ENCODE results near the gene ZC3H7B. TPM values are rescaled to one million over a fixed set of nuclear protein-coding genes. Genes with fewer than 3 reads are reported as not detected.

ZC3H7B gene
- total RNA-seq, 1 donor from 2014 or later: 25.8 TPM

GRCh38 chr22:41408665-41409064 lies 107.3 kb downstream of the ZC3H7B start:
- H3K4me1 Mint-ChIP-seq: peaks cover 17% of the 10 kb centered on the region
- no peak overlapping the region for H3K4me3 Mint-ChIP-seq
- Histone ChIP-seq H3K4me3 (no peak overlapping the region), H3F3A (ENCODE audit: low read depth) (peaks cover 18% of the 10 kb centered on the region), H4K20me1 (ENCODE audit: low read depth) (no peaks in the 10 kb centered on the region), H3K4me2 (no peak overlapping the region), H3K4me1 (peaks cover 9% of the 10 kb centered on the region), H3K79me2 (ENCODE audit: low read depth) (peaks cover 6% of the 10 kb centered on the region), H3K27me3 (no peaks in the 10 kb centered on the region), H3K9ac (no peak overlapping the region), H3K9me3 (ENCODE audit: low read depth) (no peaks in the 10 kb centered on the region), H2AFZ (replicated peaks) (no peak overlapping the region), H3K27ac (no peak overlapping the region), H3K36me3 (no peaks in the 10 kb centered on the region)
- no peaks in the 10 kb centered on the region for H3K36me3 Mint-ChIP-seq
- H3K27ac Mint-ChIP-seq: no peak overlapping the region
- TF ChIP-seq EZH2 (IDR thresholded peaks at IDR 0.05) (no peak), EZH2phosphoT487 (IDR thresholded peaks at IDR 0.05) (no peak), CTCF (IDR thresholded peaks at IDR 0.05) (no peak)
- no peak for DNase-seq (ENCODE audit: low spot score)
- no peaks in the 10 kb centered on the region for H3K9me3 Mint-ChIP-seq
- peaks cover 8% of the 10 kb centered on the region for H3K27me3 Mint-ChIP-seq (ENCODE audit: insufficient read depth, low read depth)

Small RNAs within 50 kb of the gene (microRNA-seq; reads per million reads assigned to microRNA genes)
- gene MIR6889: not detected

Small RNAs within 50 kb of the gene (small RNA-seq; reads per million reads assigned to genes)
- gene MIR6889 (not detected), gene RNU6-495P (not detected)

Other genes with a start within 250 kb of the ZC3H7B start
- gene EP300, start 208.9 kb upstream of the ZC3H7B start, total RNA-seq (ENCODE audit: low replicate concordance): 57.9 and 66.6 TPM in 2 replicates
- gene L3MBTL2, start 96.2 kb upstream of the ZC3H7B start, total RNA-seq (ENCODE audit: low replicate concordance): 14.4 and 24.4 TPM in 2 replicates
- 0.56 TPM in 1 of 2 replicates, not detected in the other for gene CHADL, start 60.6 kb upstream of the ZC3H7B start, total RNA-seq (ENCODE audit: low replicate concordance)
- gene RANGAP1, start 15.3 kb upstream of the ZC3H7B start, total RNA-seq (ENCODE audit: low replicate concordance): 53.4 and 114 TPM in 2 replicates
- 11.0 and 17.2 TPM in 2 replicates for gene TEF, start 80.4 kb downstream of the ZC3H7B start, total RNA-seq (ENCODE audit: low replicate concordance)
- gene TOB2, start 145.3 kb downstream of the ZC3H7B start, total RNA-seq (ENCODE audit: low replicate concordance): 23.4 and 37.7 TPM in 2 replicates
- gene PHF5A, start 167.2 kb downstream of the ZC3H7B start, total RNA-seq (ENCODE audit: low replicate concordance): 106 and 114 TPM in 2 replicates
- gene ACO2, start 167.6 kb downstream of the ZC3H7B start, total RNA-seq (ENCODE audit: low replicate concordance): 36.6 and 61.8 TPM in 2 replicates
- 15.2 and 18.7 TPM in 2 replicates for gene POLR3H, start 242.9 kb downstream of the ZC3H7B start, total RNA-seq (ENCODE audit: low replicate concordance)

Data from neural progenitor cell (in vitro differentiated cells).